SK-N-SH (cell line): Measurements from ENCODE around the gene LTBP1.

Experiments
- ELF1 ChIP-seq: IDR thresholded peaks from 2 replicates; pipeline ENCODE4 v1.4.0; 2012
- GABPA ChIP-seq: IDR thresholded peaks from 2 replicates; pipeline ENCODE4 v1.4.0; 2012; ENCODE audit warnings: low read depth, mild to moderate bottlenecking
- GATA2 ChIP-seq: sonication (generic); formaldehyde crosslinking; IDR thresholded peaks from 2 replicates; pipeline ENCODE4 v1.5.0; 2020; ENCODE audit warnings: mild to moderate bottlenecking, missing genetic modification reagents
- MAX ChIP-seq: IDR thresholded peaks from 2 replicates; pipeline ENCODE4 v1.4.0; 2012; ENCODE audit warnings: low read depth
- NFIC ChIP-seq: IDR thresholded peaks from 2 replicates; pipeline ENCODE4 v1.4.0; 2012; ENCODE audit warnings: borderline replicate concordance
- POLR2AphosphoS5 ChIP-seq: IDR thresholded peaks from 2 replicates; pipeline ENCODE4 v1.6.1; 2012; ENCODE audit warnings: low read depth, low read length
- RAD21 ChIP-seq: IDR thresholded peaks from 2 replicates; pipeline ENCODE4 v1.6.1; 2012; ENCODE audit warnings: mild to moderate bottlenecking, low read length
- RFX5 ChIP-seq: IDR thresholded peaks from 2 replicates; pipeline ENCODE4 v1.6.1; 2012; ENCODE audit warnings: mild to moderate bottlenecking, improper control_type of control experiment, low read length
- SIN3A ChIP-seq: IDR thresholded peaks from 2 replicates; pipeline ENCODE4 v1.6.1; 2012; ENCODE audit warnings: low read depth, mild to moderate bottlenecking, low read length, moderate library complexity, borderline replicate concordance
- TAF1 ChIP-seq: IDR thresholded peaks from 2 replicates; pipeline ENCODE4 v1.6.1; 2012; ENCODE audit warnings: low read depth, mild to moderate bottlenecking, low read length, moderate library complexity, borderline replicate concordance
- TCF12 ChIP-seq: IDR thresholded peaks from 2 replicates; pipeline ENCODE4 v1.4.0; 2012
- YY1 ChIP-seq: IDR thresholded peaks from 2 replicates; pipeline ENCODE4 v1.4.0; 2012; ENCODE audit warnings: low read depth, mild to moderate bottlenecking
- TF ChIP-seq, protein P1 (sequence below): fragments of 200-600 bp; sonication (generic); IDR thresholded peaks from 2 replicates; pipeline ENCODE4 v1.6.1; 2017; ENCODE audit warnings: antibody characterized with exemption, mild to moderate bottlenecking, moderate library complexity
- TF ChIP-seq, protein P2 (sequence below): IDR thresholded peaks from 2 replicates; pipeline ENCODE4 v1.6.1; 2012; ENCODE audit warnings: mild to moderate bottlenecking, low read depth, low read length, moderate library complexity

- TF ChIP-seq, protein P1, sequence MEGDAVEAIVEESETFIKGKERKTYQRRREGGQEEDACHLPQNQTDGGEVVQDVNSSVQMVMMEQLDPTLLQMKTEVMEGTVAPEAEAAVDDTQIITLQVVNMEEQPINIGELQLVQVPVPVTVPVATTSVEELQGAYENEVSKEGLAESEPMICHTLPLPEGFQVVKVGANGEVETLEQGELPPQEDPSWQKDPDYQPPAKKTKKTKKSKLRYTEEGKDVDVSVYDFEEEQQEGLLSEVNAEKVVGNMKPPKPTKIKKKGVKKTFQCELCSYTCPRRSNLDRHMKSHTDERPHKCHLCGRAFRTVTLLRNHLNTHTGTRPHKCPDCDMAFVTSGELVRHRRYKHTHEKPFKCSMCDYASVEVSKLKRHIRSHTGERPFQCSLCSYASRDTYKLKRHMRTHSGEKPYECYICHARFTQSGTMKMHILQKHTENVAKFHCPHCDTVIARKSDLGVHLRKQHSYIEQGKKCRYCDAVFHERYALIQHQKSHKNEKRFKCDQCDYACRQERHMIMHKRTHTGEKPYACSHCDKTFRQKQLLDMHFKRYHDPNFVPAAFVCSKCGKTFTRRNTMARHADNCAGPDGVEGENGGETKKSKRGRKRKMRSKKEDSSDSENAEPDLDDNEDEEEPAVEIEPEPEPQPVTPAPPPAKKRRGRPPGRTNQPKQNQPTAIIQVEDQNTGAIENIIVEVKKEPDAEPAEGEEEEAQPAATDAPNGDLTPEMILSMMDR = no peak
- TF ChIP-seq, protein P2, sequence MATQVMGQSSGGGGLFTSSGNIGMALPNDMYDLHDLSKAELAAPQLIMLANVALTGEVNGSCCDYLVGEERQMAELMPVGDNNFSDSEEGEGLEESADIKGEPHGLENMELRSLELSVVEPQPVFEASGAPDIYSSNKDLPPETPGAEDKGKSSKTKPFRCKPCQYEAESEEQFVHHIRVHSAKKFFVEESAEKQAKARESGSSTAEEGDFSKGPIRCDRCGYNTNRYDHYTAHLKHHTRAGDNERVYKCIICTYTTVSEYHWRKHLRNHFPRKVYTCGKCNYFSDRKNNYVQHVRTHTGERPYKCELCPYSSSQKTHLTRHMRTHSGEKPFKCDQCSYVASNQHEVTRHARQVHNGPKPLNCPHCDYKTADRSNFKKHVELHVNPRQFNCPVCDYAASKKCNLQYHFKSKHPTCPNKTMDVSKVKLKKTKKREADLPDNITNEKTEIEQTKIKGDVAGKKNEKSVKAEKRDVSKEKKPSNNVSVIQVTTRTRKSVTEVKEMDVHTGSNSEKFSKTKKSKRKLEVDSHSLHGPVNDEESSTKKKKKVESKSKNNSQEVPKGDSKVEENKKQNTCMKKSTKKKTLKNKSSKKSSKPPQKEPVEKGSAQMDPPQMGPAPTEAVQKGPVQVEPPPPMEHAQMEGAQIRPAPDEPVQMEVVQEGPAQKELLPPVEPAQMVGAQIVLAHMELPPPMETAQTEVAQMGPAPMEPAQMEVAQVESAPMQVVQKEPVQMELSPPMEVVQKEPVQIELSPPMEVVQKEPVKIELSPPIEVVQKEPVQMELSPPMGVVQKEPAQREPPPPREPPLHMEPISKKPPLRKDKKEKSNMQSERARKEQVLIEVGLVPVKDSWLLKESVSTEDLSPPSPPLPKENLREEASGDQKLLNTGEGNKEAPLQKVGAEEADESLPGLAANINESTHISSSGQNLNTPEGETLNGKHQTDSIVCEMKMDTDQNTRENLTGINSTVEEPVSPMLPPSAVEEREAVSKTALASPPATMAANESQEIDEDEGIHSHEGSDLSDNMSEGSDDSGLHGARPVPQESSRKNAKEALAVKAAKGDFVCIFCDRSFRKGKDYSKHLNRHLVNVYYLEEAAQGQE = no peak
- TF ChIP-seq POLR2AphosphoS5 (no peak), ELF1 (no peak), NFIC (no peak), SIN3A (no peak), GABPA (no peak), MAX (no peak), YY1 (no peak), RFX5 (no peak), GATA2 (CRISPR knock-in tag) (no peak), RAD21 (no peak), TAF1 (no peak), TCF12 (no peak)
Measured at GRCh38 chr2:32988525-32988924, 41.8 kb downstream of the LTBP1 start.
